ENCODE results near the gene PADI2. TPM values are rescaled to one million over a fixed set of nuclear protein-coding genes. Genes with fewer than 3 reads are reported as not detected.
A peak's percentile ranks its signal among the peaks of the same experiment; 100 is the strongest.

The PADI2 gene
- total and polyA plus RNA-seq, 5 donors from 2014 or later: 0.08 TPM; not detected in 4

DNA sequence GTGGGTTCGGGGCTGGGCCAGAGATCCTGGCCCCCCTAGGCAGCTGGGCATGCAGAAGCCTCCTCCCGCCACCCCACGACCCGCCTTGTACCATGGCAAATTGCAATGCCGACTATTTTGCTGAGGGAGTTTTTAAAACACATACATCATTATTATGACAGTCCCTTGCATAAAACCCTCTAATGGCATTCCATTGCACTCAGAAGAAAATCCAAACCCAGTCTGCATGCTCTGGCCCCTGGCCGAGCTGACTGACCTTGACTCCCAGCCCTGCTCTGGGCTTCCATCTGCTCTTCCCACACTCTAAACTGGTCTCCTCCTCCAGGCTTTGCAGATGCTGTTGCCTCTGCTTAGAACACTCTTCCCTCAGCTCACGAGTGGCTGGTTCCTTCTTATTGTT is 28.0 kb downstream of the PADI2 start:
- Mint-ChIP-seq H3K36me3 (no peaks in the 10 kb centered on the region), H3K27me3 (peaks cover 8% of the 10 kb centered on the region), H3K4me3 (no peak overlapping the region), H3K27ac (no peak overlapping the region), H3K4me1 (no peaks in the 10 kb centered on the region), H3K9me3 (peaks cover 0 to 2% (median 0%) of the 10 kb centered on the region in 7 donors)
- Histone ChIP-seq H3K9me3 (ENCODE audit: control insufficient read depth in 2 of 2, low read length in 2 of 2) (no peaks in the 10 kb centered on the region), H3K27ac (ENCODE audit: insufficient read depth, low read length, poor library complexity, severe bottlenecking) (no peak overlapping the region), H3K4me3 (ENCODE audit: low read depth, low read length) (no peak overlapping the region), H3K36me3 (ENCODE audit: control insufficient read depth, insufficient read depth, low read length) (no peaks in the 10 kb centered on the region), H3K27me3 (ENCODE audit: control insufficient read depth, insufficient read depth, low read length) (no peaks in the 10 kb centered on the region), H3K4me1 (ENCODE audit: control insufficient read depth, insufficient read depth, low read length, poor library complexity, severe bottlenecking) (no peaks in the 10 kb centered on the region)
- no peak for DNase-seq
- no peak for ATAC-seq (ENCODE audit: low read depth in 2 of 2)

DNA sequence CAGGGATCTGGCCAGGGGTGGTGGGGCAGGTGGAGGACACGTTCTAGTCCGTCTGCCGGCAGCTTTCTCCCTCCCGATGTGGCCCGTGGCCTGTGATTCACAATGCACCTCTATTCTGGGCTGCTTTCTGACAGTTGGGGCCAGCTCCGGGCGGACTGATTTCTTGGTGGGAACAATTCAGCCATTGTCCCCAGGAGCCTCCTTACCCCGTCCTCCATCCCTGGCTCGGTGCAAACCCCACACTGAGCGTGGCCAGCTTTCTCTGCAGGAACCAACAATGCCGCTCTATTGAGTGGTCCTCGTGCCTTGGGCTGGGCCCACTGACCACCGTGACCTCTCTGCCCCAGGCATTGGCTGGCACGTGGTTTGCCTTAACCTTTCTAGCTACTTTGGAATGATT is 29.7 kb downstream of the PADI2 start:
- Histone ChIP-seq H3K27me3 (ENCODE audit: control insufficient read depth, insufficient read depth, low read length) (no peaks in the 10 kb centered on the region), H3K9me3 (ENCODE audit: control insufficient read depth in 2 of 2, low read length in 2 of 2) (no peaks in the 10 kb centered on the region), H3K4me3 (ENCODE audit: low read depth, low read length) (no peak overlapping the region), H3K36me3 (ENCODE audit: control insufficient read depth, insufficient read depth, low read length) (no peaks in the 10 kb centered on the region), H3K27ac (ENCODE audit: insufficient read depth, low read length, poor library complexity, severe bottlenecking) (no peak overlapping the region), H3K4me1 (ENCODE audit: control insufficient read depth, insufficient read depth, low read length, poor library complexity, severe bottlenecking) (no peaks in the 10 kb centered on the region)
- Mint-ChIP-seq H3K27ac (no peak overlapping the region), H3K9me3 (peaks cover 0 to 2% (median 0%) of the 10 kb centered on the region in 7 donors), H3K36me3 (no peaks in the 10 kb centered on the region), H3K4me1 (no peaks in the 10 kb centered on the region), H3K27me3 (peaks cover 15% of the 10 kb centered on the region), H3K4me3 (no peak overlapping the region)
- ATAC-seq (ENCODE audit: low read depth in 2 of 2) (no peak), DNase-seq (no peak)

DNA sequence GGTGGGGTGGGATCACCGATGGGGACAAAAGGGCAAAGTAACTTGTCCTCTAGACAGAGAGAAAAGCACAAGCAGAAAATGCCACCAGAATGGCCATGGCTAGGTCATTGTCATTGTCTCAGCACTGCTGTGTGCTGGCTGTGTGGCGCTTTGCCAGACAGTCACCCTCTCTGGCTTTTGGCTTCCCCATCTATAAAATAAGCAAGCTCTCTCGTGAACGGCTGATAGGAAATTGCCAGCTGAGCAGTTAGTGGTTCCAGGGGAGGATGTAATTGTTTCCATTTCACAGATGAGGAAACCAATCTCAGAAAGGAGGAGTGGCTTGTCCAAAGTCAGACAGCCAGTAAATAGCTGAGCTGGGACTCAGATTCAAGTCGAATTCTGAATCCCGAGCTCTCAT is 32.5 kb downstream of the PADI2 start:
- H3K36me3 Mint-ChIP-seq: no peaks in the 10 kb centered on the region

DNA sequence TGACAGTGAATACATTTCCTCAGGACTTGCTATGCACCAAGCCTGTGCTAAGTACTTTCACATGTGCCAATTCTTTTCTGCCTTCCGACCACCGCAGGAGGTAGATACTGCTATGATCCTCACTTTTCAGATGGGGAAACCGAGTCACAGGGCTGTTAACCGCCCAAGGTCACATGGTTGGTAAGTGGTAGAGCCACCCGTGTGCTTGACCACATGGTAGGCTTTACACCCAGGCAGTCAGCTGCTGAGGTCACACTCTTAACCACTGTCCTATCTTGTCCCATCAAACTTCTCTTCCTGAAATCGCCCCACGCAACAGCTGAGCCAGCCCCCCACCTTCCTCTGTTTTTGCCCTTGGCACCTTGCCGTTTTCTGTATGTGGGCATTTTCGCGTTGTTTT is 34.5 kb downstream of the PADI2 start:
- H3K27me3 Mint-ChIP-seq: peaks cover 19% of the 10 kb centered on the region
- no peak overlapping the region for H3K4me3 Mint-ChIP-seq
- H3K27ac Mint-ChIP-seq: no peak overlapping the region
- Histone ChIP-seq H3K4me1 (ENCODE audit: control insufficient read depth, insufficient read depth, low read length, poor library complexity, severe bottlenecking) (no peaks in the 10 kb centered on the region), H3K9me3 (ENCODE audit: control insufficient read depth in 2 of 2, low read length in 2 of 2) (no peaks in the 10 kb centered on the region), H3K4me3 (ENCODE audit: low read depth, low read length) (no peak overlapping the region), H3K36me3 (ENCODE audit: control insufficient read depth, insufficient read depth, low read length) (no peaks in the 10 kb centered on the region), H3K27me3 (ENCODE audit: control insufficient read depth, insufficient read depth, low read length) (no peaks in the 10 kb centered on the region), H3K27ac (ENCODE audit: insufficient read depth, low read length, poor library complexity, severe bottlenecking) (no peak overlapping the region)
- DNase-seq (no peak), ATAC-seq (ENCODE audit: low read depth in 2 of 2) (no peak)
- H3K36me3 Mint-ChIP-seq: no peaks in the 10 kb centered on the region
- no peaks in the 10 kb centered on the region for H3K9me3 Mint-ChIP-seq
- H3K4me1 Mint-ChIP-seq: no peaks in the 10 kb centered on the region

More for the DNA sequence above, 32.5 kb downstream of the PADI2 start:
- Mint-ChIP-seq H3K9me3 (no peaks in the 10 kb centered on the region), H3K4me3 (no peak overlapping the region), H3K27me3 (peaks cover 18% of the 10 kb centered on the region), H3K4me1 (no peaks in the 10 kb centered on the region), H3K27ac (peak overlapping the region in 1 of 3 donors; percentile 76)
- DNase-seq (no peak), ATAC-seq (ENCODE audit: low read depth in 2 of 2) (no peak)
- Histone ChIP-seq H3K4me3 (ENCODE audit: low read depth, low read length) (no peak overlapping the region), H3K4me1 (ENCODE audit: control insufficient read depth, insufficient read depth, low read length, poor library complexity, severe bottlenecking) (no peaks in the 10 kb centered on the region), H3K27me3 (ENCODE audit: control insufficient read depth, insufficient read depth, low read length) (no peaks in the 10 kb centered on the region), H3K9me3 (ENCODE audit: control insufficient read depth in 2 of 2, low read length in 2 of 2) (no peaks in the 10 kb centered on the region), H3K36me3 (ENCODE audit: control insufficient read depth, insufficient read depth, low read length) (no peaks in the 10 kb centered on the region), H3K27ac (ENCODE audit: insufficient read depth, low read length, poor library complexity, severe bottlenecking) (no peak overlapping the region)

DNA sequence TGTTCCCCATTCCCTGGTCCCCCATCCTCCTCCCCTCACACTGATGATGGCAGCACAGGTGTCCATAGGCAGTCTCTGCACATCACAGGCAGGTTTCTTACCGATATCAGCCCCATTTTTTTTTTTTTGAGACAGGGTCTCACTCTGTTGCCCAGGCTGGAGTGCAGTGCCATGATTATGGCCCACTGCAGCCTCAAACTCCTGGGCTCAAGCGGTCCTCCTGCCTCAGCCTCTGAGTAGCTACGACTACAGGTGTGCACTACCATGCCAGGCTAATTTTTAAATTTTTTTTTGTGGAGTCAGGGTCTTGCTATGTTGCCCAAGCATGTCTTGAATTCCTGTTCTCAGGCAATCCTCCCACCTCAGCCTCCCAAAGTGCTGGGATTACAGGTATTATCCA is 36.5 kb downstream of the PADI2 start:
- no peaks in the 10 kb centered on the region for H3K9me3 Mint-ChIP-seq
- Histone ChIP-seq H3K27ac (ENCODE audit: insufficient read depth, low read length, poor library complexity, severe bottlenecking) (no peak overlapping the region), H3K9me3 (ENCODE audit: control insufficient read depth in 2 of 2, low read length in 2 of 2) (no peaks in the 10 kb centered on the region), H3K36me3 (ENCODE audit: control insufficient read depth, insufficient read depth, low read length) (no peaks in the 10 kb centered on the region), H3K27me3 (ENCODE audit: control insufficient read depth, insufficient read depth, low read length) (no peaks in the 10 kb centered on the region), H3K4me3 (ENCODE audit: low read depth, low read length) (no peak overlapping the region), H3K4me1 (ENCODE audit: control insufficient read depth, insufficient read depth, low read length, poor library complexity, severe bottlenecking) (no peaks in the 10 kb centered on the region)
- H3K27me3 Mint-ChIP-seq: peaks cover 19% of the 10 kb centered on the region
- no peaks in the 10 kb centered on the region for H3K36me3 Mint-ChIP-seq
- DNase-seq (no peak), ATAC-seq (ENCODE audit: low read depth in 2 of 2) (no peak)
- H3K4me1 Mint-ChIP-seq: no peaks in the 10 kb centered on the region
- H3K27ac Mint-ChIP-seq: no peak overlapping the region
- no peak overlapping the region for H3K4me3 Mint-ChIP-seq

DNA sequence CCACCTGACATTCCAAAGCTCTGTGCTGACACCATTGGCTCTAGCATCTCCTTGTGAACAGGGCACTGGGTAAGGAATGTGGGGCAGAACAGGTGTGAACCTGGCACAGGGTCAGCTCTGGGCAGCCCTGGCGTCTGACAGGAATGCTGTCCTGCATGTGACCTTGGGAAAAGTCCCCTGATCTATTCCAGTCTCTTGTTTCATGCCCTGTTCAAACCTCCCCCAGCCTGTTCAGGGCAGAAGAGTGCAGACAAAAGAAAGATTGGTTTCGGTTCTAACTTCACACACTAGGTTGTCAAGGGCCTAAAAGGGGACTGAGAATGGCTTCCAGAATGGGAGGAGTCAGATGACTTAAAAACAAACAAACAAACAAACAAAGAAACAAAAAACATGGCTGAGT is 37.8 kb downstream of the PADI2 start:
- Histone ChIP-seq H3K9me3 (ENCODE audit: control insufficient read depth in 2 of 2, low read length in 2 of 2) (no peaks in the 10 kb centered on the region), H3K4me1 (ENCODE audit: control insufficient read depth, insufficient read depth, low read length, poor library complexity, severe bottlenecking) (no peaks in the 10 kb centered on the region), H3K36me3 (ENCODE audit: control insufficient read depth, insufficient read depth, low read length) (no peaks in the 10 kb centered on the region), H3K27ac (ENCODE audit: insufficient read depth, low read length, poor library complexity, severe bottlenecking) (no peak overlapping the region), H3K27me3 (ENCODE audit: control insufficient read depth, insufficient read depth, low read length) (no peaks in the 10 kb centered on the region), H3K4me3 (ENCODE audit: low read depth, low read length) (no peak overlapping the region)
- DNase-seq (no peak), ATAC-seq (ENCODE audit: low read depth in 2 of 2) (no peak)
- H3K36me3 Mint-ChIP-seq: no peaks in the 10 kb centered on the region
- no peaks in the 10 kb centered on the region for H3K9me3 Mint-ChIP-seq
- H3K27ac Mint-ChIP-seq: no peak overlapping the region
- H3K4me1 Mint-ChIP-seq: peaks cover 0 to 6% (median 0%) of the 10 kb centered on the region in 4 donors
- H3K4me3 Mint-ChIP-seq: no peak overlapping the region
- peaks cover 24% of the 10 kb centered on the region for H3K27me3 Mint-ChIP-seq

DNA sequence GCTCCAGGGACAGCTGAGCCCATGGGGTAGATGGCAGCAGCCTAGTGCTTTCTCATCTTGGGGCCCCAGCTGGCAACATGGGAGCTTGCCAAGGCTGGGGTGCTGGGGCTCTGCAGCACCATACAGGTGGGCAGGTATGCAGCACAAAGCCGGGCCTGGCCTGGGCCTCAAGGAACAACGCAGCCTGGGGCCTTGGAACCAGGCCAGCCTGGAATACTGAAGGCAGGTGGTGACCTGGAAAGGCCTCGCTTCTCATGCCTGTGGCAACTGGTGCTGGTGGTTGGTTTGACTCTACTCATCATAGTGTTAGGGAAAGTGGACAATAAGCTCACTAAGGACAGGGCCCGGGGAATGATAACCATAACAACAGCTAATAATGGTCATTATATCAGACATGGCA is 38.4 kb downstream of the PADI2 start:
- DNase-seq: no peak
- no peak overlapping the region for H3K4me3 ChIP-seq (ENCODE audit: low read depth, low read length)
- H3K27ac Mint-ChIP-seq: no peak overlapping the region
- no peak overlapping the region for H3K4me3 Mint-ChIP-seq
- H3K4me1 Mint-ChIP-seq: peaks cover 0 to 6% (median 0%) of the 10 kb centered on the region in 4 donors
- no peaks in the 10 kb centered on the region for H3K4me1 ChIP-seq (ENCODE audit: control insufficient read depth, insufficient read depth, low read length, poor library complexity, severe bottlenecking)
- no peaks in the 10 kb centered on the region for H3K27me3 ChIP-seq (ENCODE audit: control insufficient read depth, insufficient read depth, low read length)
- H3K36me3 ChIP-seq (ENCODE audit: control insufficient read depth, insufficient read depth, low read length): no peaks in the 10 kb centered on the region
- H3K9me3 Mint-ChIP-seq: no peaks in the 10 kb centered on the region
- no peaks in the 10 kb centered on the region for H3K36me3 Mint-ChIP-seq
- H3K27me3 Mint-ChIP-seq: peaks cover 24% of the 10 kb centered on the region
- H3K9me3 ChIP-seq (ENCODE audit: control insufficient read depth in 2 of 2, low read length in 2 of 2): no peaks in the 10 kb centered on the region
- ATAC-seq (ENCODE audit: low read depth in 2 of 2): no peak
- H3K27ac ChIP-seq (ENCODE audit: insufficient read depth, low read length, poor library complexity, severe bottlenecking): no peak overlapping the region

DNA sequence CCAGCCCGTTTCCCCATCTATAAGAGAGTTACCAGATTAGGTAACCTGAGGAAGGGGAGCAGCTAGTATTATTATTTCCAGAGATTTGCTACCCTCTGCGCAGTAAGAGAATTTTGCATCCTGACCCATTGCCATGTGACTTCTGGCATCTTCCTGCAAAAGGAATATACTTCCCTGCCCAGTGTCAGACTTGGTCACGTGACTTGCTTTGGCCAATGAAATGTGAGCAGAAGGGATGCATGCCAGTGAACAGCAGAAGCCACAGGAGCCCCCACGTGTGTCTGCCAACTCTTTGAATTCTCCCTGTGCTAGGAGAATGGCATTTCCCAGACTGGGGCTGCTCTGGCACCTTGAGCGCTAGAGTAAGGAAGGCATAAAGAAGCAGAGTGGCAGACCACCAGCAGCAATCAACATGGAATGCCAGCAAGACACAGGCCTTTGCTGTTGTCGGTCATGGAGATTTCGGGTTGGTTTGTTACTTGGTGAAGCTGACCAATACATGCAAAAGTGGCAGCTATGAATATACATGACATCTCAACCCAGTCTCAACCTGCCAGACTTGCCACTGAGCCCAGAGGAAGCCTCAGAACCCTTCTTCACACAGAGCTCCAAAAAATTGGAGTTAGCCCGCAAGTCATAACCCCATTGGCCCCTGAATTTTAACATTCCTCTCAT is 39.0 kb downstream of the PADI2 start:
- Histone ChIP-seq H3K27me3 (ENCODE audit: control insufficient read depth, insufficient read depth, low read length) (no peaks in the 10 kb centered on the region), H3K36me3 (ENCODE audit: control insufficient read depth, insufficient read depth, low read length) (no peaks in the 10 kb centered on the region), H3K4me1 (ENCODE audit: control insufficient read depth, insufficient read depth, low read length, poor library complexity, severe bottlenecking) (no peaks in the 10 kb centered on the region), H3K4me3 (ENCODE audit: low read depth, low read length) (no peak overlapping the region), H3K27ac (ENCODE audit: insufficient read depth, low read length, poor library complexity, severe bottlenecking) (no peak overlapping the region), H3K9me3 (ENCODE audit: control insufficient read depth in 2 of 2, low read length in 2 of 2) (no peaks in the 10 kb centered on the region)
- DNase-seq (no peak), ATAC-seq (ENCODE audit: low read depth in 2 of 2) (no peak)
- no peak overlapping the region for H3K27ac Mint-ChIP-seq
- H3K27me3 Mint-ChIP-seq: peaks cover 22% of the 10 kb centered on the region
- H3K9me3 Mint-ChIP-seq: no peaks in the 10 kb centered on the region
- H3K4me1 Mint-ChIP-seq: peaks cover 0 to 6% (median 0%) of the 10 kb centered on the region in 4 donors
- no peaks in the 10 kb centered on the region for H3K36me3 Mint-ChIP-seq
- no peak overlapping the region for H3K4me3 Mint-ChIP-seq

All from CD4-positive, CD25-positive, alpha-beta regulatory T cell (primary cell).